NT2/D1 (cell line): ENCODE measurements around the gene PLBD1.

Experiments
- DNase-seq: peaks from one replicate; pipeline ENCODE4 v3.0.0-alpha.2; 2011; ENCODE audit warnings: low read depth, low spot score
- H3K27me3 ChIP-seq: 2 replicates; pipeline ENCODE4 v1.6.0; 2011; ENCODE audit warnings: mild to moderate bottlenecking; ENCODE audit not compliant: insufficient read length, insufficient read depth
- H3K36me3 ChIP-seq: 2 replicates; pipeline ENCODE4 v1.6.1; 2011; ENCODE audit warnings: mild to moderate bottlenecking, low read length, mixed read lengths; ENCODE audit not compliant: insufficient read depth, insufficient read length
- H3K4me1 ChIP-seq: 2 replicates; pipeline ENCODE4 v1.5.1; 2011; ENCODE audit not compliant: insufficient read depth, insufficient read length
- H3K4me3 ChIP-seq: 2 replicates; pipeline ENCODE4 v1.5.1; 2011; ENCODE audit warnings: low read depth; ENCODE audit not compliant: insufficient read length
- H3K9ac ChIP-seq: 2 replicates; pipeline ENCODE4 v1.6.0; 2011; ENCODE audit warnings: low read depth; ENCODE audit not compliant: insufficient read length
- H3K9me3 ChIP-seq: 2 replicates; pipeline ENCODE4 v1.5.1; 2011; ENCODE audit warnings: mild to moderate bottlenecking, low read length; ENCODE audit not compliant: insufficient read depth
- SUZ12 ChIP-seq: IDR thresholded peaks from 2 replicates; pipeline ENCODE4 v1.6.1; 2011; ENCODE audit not compliant: insufficient read length, insufficient read depth; ENCODE audit errors: extremely low read depth
- YY1 ChIP-seq: IDR thresholded peaks from 2 replicates; pipeline ENCODE4 v1.6.1; 2011; ENCODE audit not compliant: insufficient read length, insufficient read depth
- ZNF274 ChIP-seq: IDR thresholded peaks from 2 replicates; pipeline ENCODE4 v1.6.1; 2011; ENCODE audit warnings: mild to moderate bottlenecking, low read depth, low read length

PLBD1 gene

GRCh38 chr12:14577344-14577743 is 9.7 kb upstream of the PLBD1 start:
- no peaks in the 10 kb centered on the region for H3K9me3 ChIP-seq
- H3K4me1 ChIP-seq: no peaks in the 10 kb centered on the region
- no peak overlapping the region for H3K9ac ChIP-seq
- TF ChIP-seq ZNF274 (no peak), SUZ12 (no peak), YY1 (no peak)
- no peak for DNase-seq
- H3K4me3 ChIP-seq: no peak overlapping the region
- H3K27me3 ChIP-seq: no peaks in the 10 kb centered on the region
- no peaks in the 10 kb centered on the region for H3K36me3 ChIP-seq

- no peaks in the 10 kb centered on the region for H3K4me1 ChIP-seq
- no peaks in the 10 kb centered on the region for H3K36me3 ChIP-seq
- H3K9me3 ChIP-seq: no peaks in the 10 kb centered on the region
- no peak for DNase-seq
- no peaks in the 10 kb centered on the region for H3K27me3 ChIP-seq
- TF ChIP-seq ZNF274: no peak
- TF ChIP-seq YY1: no peak
- TF ChIP-seq SUZ12: no peak
- H3K4me3 ChIP-seq: no peak overlapping the region
- no peak overlapping the region for H3K9ac ChIP-seq
Measured at GRCh38 chr12:14576896-14577295, 9.2 kb upstream of the PLBD1 start.

DNA sequence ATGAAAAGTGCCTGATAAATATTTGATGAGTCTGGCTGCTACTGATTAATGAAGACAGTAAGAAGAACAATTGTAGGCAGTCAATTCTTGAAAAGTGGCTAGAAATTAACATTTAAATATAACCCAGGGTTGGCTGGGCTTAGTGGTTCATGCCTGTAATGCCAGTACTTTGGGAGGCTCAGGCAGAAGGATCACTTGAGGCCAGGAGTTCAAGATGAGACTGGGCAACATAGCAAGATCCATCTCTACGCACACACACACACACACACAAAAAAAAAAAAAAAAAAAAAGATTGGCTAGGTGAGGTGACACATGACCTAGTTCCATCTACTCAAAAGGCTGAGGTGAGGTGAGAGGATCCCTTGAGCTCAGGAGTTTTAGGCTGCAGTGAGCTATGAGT is 7.9 kb upstream of the PLBD1 start:
- DNase-seq: no peak
- Histone ChIP-seq H3K4me3 (no peak overlapping the region), H3K36me3 (no peaks in the 10 kb centered on the region), H3K27me3 (no peaks in the 10 kb centered on the region), H3K9ac (no peak overlapping the region), H3K4me1 (no peaks in the 10 kb centered on the region), H3K9me3 (no peaks in the 10 kb centered on the region)
- TF ChIP-seq YY1: no peak
- TF ChIP-seq SUZ12: no peak
- no peak for TF ChIP-seq ZNF274

DNA sequence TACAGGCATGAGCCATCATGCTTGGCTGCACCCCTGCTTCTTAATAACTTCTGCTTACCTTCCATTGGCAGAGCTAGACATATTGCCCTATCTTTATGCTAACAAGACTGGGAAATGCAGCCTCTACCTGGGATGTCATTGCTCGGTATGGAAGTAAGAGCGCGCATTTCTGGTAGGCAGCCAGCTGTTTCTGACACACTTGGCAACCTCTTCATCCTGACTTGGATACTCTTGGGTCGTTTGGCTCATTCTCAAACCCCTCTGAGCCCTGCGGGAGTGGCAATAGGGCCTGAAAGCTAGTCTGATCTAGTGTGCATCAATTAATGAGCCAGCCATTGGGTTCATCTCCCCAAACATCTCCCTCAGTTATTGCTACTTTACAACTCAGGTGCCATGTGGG is 5.4 kb upstream of the PLBD1 start:
- no peaks in the 10 kb centered on the region for H3K27me3 ChIP-seq
- H3K9me3 ChIP-seq: no peaks in the 10 kb centered on the region
- no peak for TF ChIP-seq ZNF274
- TF ChIP-seq SUZ12: no peak
- no peak for TF ChIP-seq YY1
- no peak for DNase-seq
- H3K4me1 ChIP-seq: no peaks in the 10 kb centered on the region
- H3K36me3 ChIP-seq: no peaks in the 10 kb centered on the region
- H3K9ac ChIP-seq: no peak overlapping the region
- H3K4me3 ChIP-seq: no peak overlapping the region

DNA sequence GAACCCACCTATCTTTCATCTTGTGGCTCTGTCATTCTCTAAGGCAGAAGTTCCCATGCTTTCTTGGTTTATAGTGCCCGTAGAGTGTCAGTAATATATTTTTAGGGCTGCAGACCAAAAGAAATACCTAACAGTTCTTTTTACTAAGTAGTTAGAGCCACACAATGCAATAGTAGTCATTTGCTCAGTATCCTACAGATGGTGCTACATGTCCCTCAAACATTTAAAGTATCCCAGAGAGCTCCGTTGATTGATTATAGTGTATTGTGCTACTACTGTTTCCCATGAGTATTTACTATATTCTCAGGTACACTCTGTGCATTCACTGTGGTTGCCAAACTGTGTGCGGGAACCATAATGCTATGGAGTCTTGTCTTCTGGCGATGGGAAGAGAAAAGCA is 4.7 kb upstream of the PLBD1 start:
- TF ChIP-seq SUZ12 (no peak), YY1 (no peak)
- Histone ChIP-seq H3K9ac (no peak overlapping the region), H3K4me3 (no peak overlapping the region), H3K9me3 (no peaks in the 10 kb centered on the region), H3K27me3 (no peaks in the 10 kb centered on the region), H3K4me1 (no peaks in the 10 kb centered on the region), H3K36me3 (no peaks in the 10 kb centered on the region)
- no peak for DNase-seq

GRCh38 chr12:14571779-14572178 is 4.1 kb upstream of the PLBD1 start:
- H3K4me1 ChIP-seq: no peaks in the 10 kb centered on the region
- TF ChIP-seq ZNF274: no peak
- TF ChIP-seq YY1: no peak
- TF ChIP-seq SUZ12: no peak
- H3K27me3 ChIP-seq: peaks cover 4% of the 10 kb centered on the region
- no peaks in the 10 kb centered on the region for H3K9me3 ChIP-seq
- H3K4me3 ChIP-seq: no peak overlapping the region
- DNase-seq: no peak
- H3K36me3 ChIP-seq: no peaks in the 10 kb centered on the region
- H3K9ac ChIP-seq: no peak overlapping the region

DNA sequence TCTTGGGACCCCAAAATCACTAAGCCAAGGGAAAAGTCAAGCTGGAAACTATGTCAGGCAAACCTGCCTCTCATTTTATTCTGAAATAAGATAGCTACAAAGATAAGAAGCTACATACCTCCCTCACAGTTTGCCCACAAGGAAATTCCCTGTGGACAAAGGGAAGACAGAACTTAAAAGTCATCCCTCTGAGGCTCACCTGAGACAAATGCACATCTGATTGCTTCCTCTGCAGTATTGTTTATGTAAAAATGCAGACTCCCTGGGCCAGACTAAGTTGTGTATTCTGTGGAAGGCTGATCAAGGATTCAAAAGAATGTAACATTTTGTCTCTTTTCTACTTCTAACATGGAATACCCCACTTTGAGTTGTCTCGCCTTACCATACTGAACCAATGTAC is 2.5 kb upstream of the PLBD1 start:
- H3K9ac ChIP-seq: no peak overlapping the region
- H3K27me3 ChIP-seq: peaks cover 4% of the 10 kb centered on the region
- TF ChIP-seq YY1 (no peak), SUZ12 (no peak), ZNF274 (no peak)
- no peak overlapping the region for H3K4me3 ChIP-seq
- no peaks in the 10 kb centered on the region for H3K36me3 ChIP-seq
- H3K4me1 ChIP-seq: no peaks in the 10 kb centered on the region
- H3K9me3 ChIP-seq: no peaks in the 10 kb centered on the region
- DNase-seq: no peak

DNA sequence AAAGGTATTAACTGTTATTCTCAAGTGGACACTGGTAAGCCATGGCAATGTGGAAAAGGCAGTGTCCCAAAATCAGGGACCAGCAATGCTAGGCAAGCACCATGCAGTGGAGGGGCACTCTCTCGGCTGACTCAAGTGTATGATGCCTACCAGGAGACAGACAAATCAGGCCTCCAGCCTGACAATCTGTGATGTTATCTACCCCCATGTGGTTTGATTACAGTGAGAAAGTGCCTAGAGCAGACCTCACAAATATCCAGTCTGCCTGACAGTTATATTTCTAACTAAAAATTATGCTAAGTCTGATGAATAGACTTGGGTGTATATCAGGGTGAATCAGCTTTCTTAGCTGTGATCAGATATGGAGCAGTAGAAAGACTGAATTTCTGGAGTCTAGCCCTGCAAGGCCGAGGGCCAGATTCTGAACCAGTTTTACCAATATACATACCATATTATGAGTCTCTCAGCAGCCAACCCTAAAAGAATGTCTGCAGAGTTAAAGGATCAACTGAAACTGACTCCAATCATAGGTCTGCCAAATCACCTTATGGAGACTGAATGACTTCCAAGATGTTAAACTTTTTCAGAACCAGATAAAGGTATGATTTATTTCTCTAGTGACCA is 3.2 kb downstream of the PLBD1 start:
- Histone ChIP-seq H3K4me1 (no peaks in the 10 kb centered on the region), H3K27me3 (peaks cover 4% of the 10 kb centered on the region), H3K4me3 (no peak overlapping the region), H3K9me3 (no peaks in the 10 kb centered on the region), H3K9ac (no peak overlapping the region), H3K36me3 (no peaks in the 10 kb centered on the region)
- DNase-seq: no peak
- TF ChIP-seq ZNF274 (no peak), YY1 (no peak)
